ENCODE data around the gene HIRIP3.

DNA sequence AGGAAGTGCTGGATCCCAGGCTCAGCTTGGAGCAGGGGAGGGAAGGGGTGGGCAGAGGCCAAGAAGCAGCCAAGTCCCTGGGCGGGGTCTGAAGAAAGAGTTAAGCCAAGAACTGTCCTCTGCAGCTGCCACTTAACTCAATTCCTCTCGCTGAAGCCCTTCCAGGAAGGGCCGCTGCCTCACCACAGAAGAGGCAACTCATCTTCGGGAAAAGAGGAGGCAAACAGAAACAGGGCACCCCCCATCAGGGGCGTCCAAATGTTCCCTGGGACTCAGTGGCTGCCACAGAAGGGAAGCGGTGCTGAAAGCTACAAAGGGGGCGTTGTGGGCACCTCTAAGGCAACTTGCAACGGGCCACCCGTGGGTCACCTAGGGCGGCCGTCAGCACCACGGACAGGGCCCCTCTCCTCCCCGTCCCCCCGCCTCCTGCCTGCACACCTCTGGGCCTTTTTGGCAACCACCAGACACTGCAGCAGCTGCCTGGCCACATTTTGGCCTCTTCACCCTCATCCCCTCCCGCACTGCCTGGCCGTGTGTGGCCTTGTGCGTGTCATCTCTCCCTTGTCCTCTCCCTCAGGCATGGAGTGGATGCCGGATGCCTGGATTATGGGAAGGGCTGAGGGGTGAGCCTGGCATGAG, 33.1 kb upstream of the HIRIP3 start:
- no peak for TF ChIP-seq ZNF24 (IDR thresholded peaks at IDR 0.05)
- TF ChIP-seq, protein P1, sequence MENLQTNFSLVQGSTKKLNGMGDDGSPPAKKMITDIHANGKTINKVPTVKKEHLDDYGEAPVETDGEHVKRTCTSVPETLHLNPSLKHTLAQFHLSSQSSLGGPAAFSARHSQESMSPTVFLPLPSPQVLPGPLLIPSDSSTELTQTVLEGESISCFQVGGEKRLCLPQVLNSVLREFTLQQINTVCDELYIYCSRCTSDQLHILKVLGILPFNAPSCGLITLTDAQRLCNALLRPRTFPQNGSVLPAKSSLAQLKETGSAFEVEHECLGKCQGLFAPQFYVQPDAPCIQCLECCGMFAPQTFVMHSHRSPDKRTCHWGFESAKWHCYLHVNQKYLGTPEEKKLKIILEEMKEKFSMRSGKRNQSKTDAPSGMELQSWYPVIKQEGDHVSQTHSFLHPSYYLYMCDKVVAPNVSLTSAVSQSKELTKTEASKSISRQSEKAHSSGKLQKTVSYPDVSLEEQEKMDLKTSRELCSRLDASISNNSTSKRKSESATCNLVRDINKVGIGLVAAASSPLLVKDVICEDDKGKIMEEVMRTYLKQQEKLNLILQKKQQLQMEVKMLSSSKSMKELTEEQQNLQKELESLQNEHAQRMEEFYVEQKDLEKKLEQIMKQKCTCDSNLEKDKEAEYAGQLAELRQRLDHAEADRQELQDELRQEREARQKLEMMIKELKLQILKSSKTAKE (CRISPR knock-in tag; IDR thresholded peaks at IDR 0.05; ENCODE audit: borderline replicate concordance), result no peak; the same call in 1 of the 2 replicates
- TF ChIP-seq, protein P2, sequence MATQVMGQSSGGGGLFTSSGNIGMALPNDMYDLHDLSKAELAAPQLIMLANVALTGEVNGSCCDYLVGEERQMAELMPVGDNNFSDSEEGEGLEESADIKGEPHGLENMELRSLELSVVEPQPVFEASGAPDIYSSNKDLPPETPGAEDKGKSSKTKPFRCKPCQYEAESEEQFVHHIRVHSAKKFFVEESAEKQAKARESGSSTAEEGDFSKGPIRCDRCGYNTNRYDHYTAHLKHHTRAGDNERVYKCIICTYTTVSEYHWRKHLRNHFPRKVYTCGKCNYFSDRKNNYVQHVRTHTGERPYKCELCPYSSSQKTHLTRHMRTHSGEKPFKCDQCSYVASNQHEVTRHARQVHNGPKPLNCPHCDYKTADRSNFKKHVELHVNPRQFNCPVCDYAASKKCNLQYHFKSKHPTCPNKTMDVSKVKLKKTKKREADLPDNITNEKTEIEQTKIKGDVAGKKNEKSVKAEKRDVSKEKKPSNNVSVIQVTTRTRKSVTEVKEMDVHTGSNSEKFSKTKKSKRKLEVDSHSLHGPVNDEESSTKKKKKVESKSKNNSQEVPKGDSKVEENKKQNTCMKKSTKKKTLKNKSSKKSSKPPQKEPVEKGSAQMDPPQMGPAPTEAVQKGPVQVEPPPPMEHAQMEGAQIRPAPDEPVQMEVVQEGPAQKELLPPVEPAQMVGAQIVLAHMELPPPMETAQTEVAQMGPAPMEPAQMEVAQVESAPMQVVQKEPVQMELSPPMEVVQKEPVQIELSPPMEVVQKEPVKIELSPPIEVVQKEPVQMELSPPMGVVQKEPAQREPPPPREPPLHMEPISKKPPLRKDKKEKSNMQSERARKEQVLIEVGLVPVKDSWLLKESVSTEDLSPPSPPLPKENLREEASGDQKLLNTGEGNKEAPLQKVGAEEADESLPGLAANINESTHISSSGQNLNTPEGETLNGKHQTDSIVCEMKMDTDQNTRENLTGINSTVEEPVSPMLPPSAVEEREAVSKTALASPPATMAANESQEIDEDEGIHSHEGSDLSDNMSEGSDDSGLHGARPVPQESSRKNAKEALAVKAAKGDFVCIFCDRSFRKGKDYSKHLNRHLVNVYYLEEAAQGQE (IDR thresholded peaks at IDR 0.05; ENCODE audit: borderline replicate concordance in 1 of 2, low read depth in 1 of 2, low read length in 2 of 2), result peak; percentile 92 to 97
- no peak for TF ChIP-seq PHF8 (CRISPR knock-in tag; IDR thresholded peaks at IDR 0.05)
- TF ChIP-seq POLR2AphosphoS5 (IDR thresholded peaks at IDR 0.05; ENCODE audit: low read depth, low read length), result no peak
- TF ChIP-seq, protein P3, sequence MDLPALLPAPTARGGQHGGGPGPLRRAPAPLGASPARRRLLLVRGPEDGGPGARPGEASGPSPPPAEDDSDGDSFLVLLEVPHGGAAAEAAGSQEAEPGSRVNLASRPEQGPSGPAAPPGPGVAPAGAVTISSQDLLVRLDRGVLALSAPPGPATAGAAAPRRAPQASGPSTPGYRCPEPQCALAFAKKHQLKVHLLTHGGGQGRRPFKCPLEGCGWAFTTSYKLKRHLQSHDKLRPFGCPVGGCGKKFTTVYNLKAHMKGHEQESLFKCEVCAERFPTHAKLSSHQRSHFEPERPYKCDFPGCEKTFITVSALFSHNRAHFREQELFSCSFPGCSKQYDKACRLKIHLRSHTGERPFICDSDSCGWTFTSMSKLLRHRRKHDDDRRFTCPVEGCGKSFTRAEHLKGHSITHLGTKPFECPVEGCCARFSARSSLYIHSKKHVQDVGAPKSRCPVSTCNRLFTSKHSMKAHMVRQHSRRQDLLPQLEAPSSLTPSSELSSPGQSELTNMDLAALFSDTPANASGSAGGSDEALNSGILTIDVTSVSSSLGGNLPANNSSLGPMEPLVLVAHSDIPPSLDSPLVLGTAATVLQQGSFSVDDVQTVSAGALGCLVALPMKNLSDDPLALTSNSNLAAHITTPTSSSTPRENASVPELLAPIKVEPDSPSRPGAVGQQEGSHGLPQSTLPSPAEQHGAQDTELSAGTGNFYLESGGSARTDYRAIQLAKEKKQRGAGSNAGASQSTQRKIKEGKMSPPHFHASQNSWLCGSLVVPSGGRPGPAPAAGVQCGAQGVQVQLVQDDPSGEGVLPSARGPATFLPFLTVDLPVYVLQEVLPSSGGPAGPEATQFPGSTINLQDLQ (CRISPR knock-in tag; IDR thresholded peaks at IDR 0.05), result no peak
- TF ChIP-seq IRX3 (CRISPR knock-in tag; IDR thresholded peaks at IDR 0.05; ENCODE audit: borderline replicate concordance, low read depth), result no peak
- TF ChIP-seq CEBPB (IDR thresholded peaks at IDR 0.05; ENCODE audit: borderline replicate concordance, low read depth, low read length), result no peak
- TF ChIP-seq SIN3A (IDR thresholded peaks at IDR 0.05; ENCODE audit: borderline replicate concordance, low read depth, low read length), result no peak
- TF ChIP-seq EZH2 (conservative IDR thresholded peaks at IDR 0.05; ENCODE audit: low read depth, low read length), result no peak
- no peak for TF ChIP-seq ZNF354B (CRISPR knock-in tag; IDR thresholded peaks at IDR 0.05)
- TF ChIP-seq ZNF274 (CRISPR knock-in tag; IDR thresholded peaks at IDR 0.05), result no peak
- TF ChIP-seq PHB2 (IDR thresholded peaks at IDR 0.05; ENCODE audit: partially characterized antibody), result no peak

Measured in HepG2 (cell line).